Neural progenitor cell (in vitro differentiated cells): Measurements from ENCODE around the gene PTPRN2. TPM values are rescaled to one million over a fixed set of nuclear protein-coding genes. Genes with fewer than 3 reads are reported as not detected.

Experiments
- DNase-seq: peaks from one replicate; pipeline ENCODE4 v3.0.0-alpha.2; 2016; ENCODE audit warnings: low spot score
- H2AFZ ChIP-seq: fragments of 200-600 bp; sonication (generic); replicated peaks from 2 replicates; pipeline ENCODE4 v1.6.1; 2016; ENCODE audit warnings: antibody characterized with exemption
- H3F3A ChIP-seq: fragments of 200-600 bp; sonication (generic); 2 replicates; pipeline ENCODE4 v1.6.1; 2016; ENCODE audit warnings: antibody characterized with exemption, low read depth
- H3K27ac ChIP-seq: fragments of 200-600 bp; sonication (generic); 2 replicates; pipeline ENCODE4 v1.5.1; 2016; ENCODE audit warnings: mild to moderate bottlenecking
- H3K27me3 ChIP-seq: fragments of 200-600 bp; sonication (generic); 2 replicates; pipeline ENCODE4 v1.6.1; 2016; ENCODE audit warnings: mild to moderate bottlenecking, moderate library complexity
- H3K36me3 ChIP-seq: fragments of 200-600 bp; sonication (generic); 2 replicates; pipeline ENCODE4 v1.5.1; 2016
- H3K4me1 ChIP-seq: fragments of 200-600 bp; sonication (generic); 2 replicates; pipeline ENCODE4 v1.6.1; 2016; ENCODE audit warnings: mixed run types
- H3K4me2 ChIP-seq: fragments of 200-600 bp; sonication (generic); 2 replicates; pipeline ENCODE4 v1.6.1; 2016
- H3K4me3 ChIP-seq: fragments of 200-600 bp; sonication (generic); 2 replicates; pipeline ENCODE4 v1.5.1; 2016
- H3K79me2 ChIP-seq: fragments of 200-600 bp; sonication (generic); 2 replicates; pipeline ENCODE4 v1.6.1; 2016; ENCODE audit warnings: low read depth
- H3K9ac ChIP-seq: fragments of 200-600 bp; sonication (generic); 2 replicates; pipeline ENCODE4 v1.6.1; 2016
- H3K9me3 ChIP-seq: fragments of 200-600 bp; sonication (generic); 2 replicates; pipeline ENCODE4 v1.5.1; 2016; ENCODE audit warnings: low read depth
- H4K20me1 ChIP-seq: fragments of 200-600 bp; sonication (generic); 2 replicates; pipeline ENCODE4 v1.6.1; 2016; ENCODE audit warnings: low read depth
- H3K27ac Mint-ChIP-seq: 3 replicates; pipeline ENCODE4 v1.8.0; 2021; ENCODE audit warnings: mixed read lengths
- H3K27me3 Mint-ChIP-seq: 2 replicates; pipeline ENCODE4 v1.8.0; 2022; ENCODE audit warnings: low read depth, mild to moderate bottlenecking, inconsistent platforms, moderate library complexity, mixed read lengths; ENCODE audit not compliant: insufficient read depth
- H3K36me3 Mint-ChIP-seq: 3 replicates; pipeline ENCODE4 v1.8.0; 2021; ENCODE audit warnings: mixed read lengths
- H3K4me1 Mint-ChIP-seq: 3 replicates; pipeline ENCODE4 v1.8.0; 2021; ENCODE audit warnings: mixed read lengths
- H3K4me3 Mint-ChIP-seq: 3 replicates; pipeline ENCODE4 v1.8.0; 2021; ENCODE audit warnings: mild to moderate bottlenecking, moderate library complexity, mixed read lengths
- H3K9me3 Mint-ChIP-seq: 3 replicates; pipeline ENCODE4 v1.8.0; 2020; ENCODE audit warnings: mixed read lengths
- EZH2 ChIP-seq: fragments of 200-600 bp; sonication (generic); IDR thresholded peaks from 2 replicates; pipeline ENCODE4 v1.6.1; 2017; ENCODE audit warnings: antibody characterized with exemption, mild to moderate bottlenecking, moderate library complexity
- EZH2phosphoT487 ChIP-seq: fragments of 200-600 bp; sonication (generic); IDR thresholded peaks from 2 replicates; pipeline ENCODE4 v1.6.1; 2017; ENCODE audit warnings: antibody characterized with exemption
- total RNA-seq: library from RNA; depleted of rRNA; stranded (reverse); fragments of >200 nt; gene quantifications from 2 replicates; pipeline ENCODE4 v1.2.3, GENCODE V29; 2015; ENCODE audit warnings: low replicate concordance
- TF ChIP-seq, protein P1 (sequence below): fragments of 200-600 bp; sonication (generic); IDR thresholded peaks from 2 replicates; pipeline ENCODE4 v1.5.1; 2017; ENCODE audit warnings: antibody characterized with exemption, mild to moderate bottlenecking

Gene PTPRN2
- total RNA-seq, 1 donor from 2014 or later: 3.0 TPM

DNA sequence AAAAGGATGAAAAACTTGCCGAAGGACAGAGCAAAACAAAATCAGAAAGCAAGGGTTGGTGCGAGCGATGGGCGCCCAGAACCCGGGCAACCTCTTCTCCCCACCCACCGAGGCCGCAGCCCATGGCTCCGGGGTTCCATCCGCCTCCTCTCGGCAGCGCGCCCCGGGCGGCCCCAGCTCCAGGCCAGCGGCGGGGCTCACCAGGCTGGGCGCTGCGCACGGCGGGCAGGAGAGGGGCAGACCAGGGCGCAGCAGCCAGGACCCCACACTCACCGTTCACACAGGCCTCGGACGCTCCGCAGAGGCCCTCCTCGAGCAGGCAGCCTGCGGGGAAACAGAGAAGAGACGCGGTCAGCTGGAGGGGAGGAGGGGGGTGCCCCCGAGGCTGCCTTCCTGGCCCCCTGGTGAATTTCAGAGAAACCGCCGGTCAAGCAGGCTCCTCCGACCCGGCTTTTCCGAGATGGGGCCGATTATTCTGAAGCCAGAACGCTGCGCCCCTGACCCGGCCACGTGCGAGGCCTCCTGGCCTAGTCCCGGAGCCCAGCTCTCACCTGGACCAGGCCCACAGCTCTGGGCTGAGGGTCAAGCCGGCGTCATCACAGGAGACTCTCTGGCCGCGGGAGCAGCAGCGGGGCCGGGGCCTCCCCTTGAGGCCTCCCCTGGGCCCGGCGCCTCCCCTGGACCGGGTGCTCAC lies 98.0 kb downstream of the PTPRN2 start:
- no peak overlapping the region for H3K4me3 Mint-ChIP-seq
- no peak overlapping the region for H3K4me2 ChIP-seq
- H3F3A ChIP-seq: peaks cover 9% of the 10 kb centered on the region
- no peaks in the 10 kb centered on the region for H3K9me3 ChIP-seq
- no peaks in the 10 kb centered on the region for H3K36me3 ChIP-seq
- no peaks in the 10 kb centered on the region for H3K27me3 ChIP-seq
- TF ChIP-seq EZH2phosphoT487 (no peak), EZH2 (no peak)
- TF ChIP-seq, protein P1, sequence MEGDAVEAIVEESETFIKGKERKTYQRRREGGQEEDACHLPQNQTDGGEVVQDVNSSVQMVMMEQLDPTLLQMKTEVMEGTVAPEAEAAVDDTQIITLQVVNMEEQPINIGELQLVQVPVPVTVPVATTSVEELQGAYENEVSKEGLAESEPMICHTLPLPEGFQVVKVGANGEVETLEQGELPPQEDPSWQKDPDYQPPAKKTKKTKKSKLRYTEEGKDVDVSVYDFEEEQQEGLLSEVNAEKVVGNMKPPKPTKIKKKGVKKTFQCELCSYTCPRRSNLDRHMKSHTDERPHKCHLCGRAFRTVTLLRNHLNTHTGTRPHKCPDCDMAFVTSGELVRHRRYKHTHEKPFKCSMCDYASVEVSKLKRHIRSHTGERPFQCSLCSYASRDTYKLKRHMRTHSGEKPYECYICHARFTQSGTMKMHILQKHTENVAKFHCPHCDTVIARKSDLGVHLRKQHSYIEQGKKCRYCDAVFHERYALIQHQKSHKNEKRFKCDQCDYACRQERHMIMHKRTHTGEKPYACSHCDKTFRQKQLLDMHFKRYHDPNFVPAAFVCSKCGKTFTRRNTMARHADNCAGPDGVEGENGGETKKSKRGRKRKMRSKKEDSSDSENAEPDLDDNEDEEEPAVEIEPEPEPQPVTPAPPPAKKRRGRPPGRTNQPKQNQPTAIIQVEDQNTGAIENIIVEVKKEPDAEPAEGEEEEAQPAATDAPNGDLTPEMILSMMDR: no peak
- H3K9ac ChIP-seq: no peak overlapping the region
- H2AFZ ChIP-seq: no peak overlapping the region
- H3K79me2 ChIP-seq: no peaks in the 10 kb centered on the region
- H3K4me3 ChIP-seq: no peak overlapping the region
- H3K4me1 Mint-ChIP-seq: peaks cover 35% of the 10 kb centered on the region
- peaks cover 12% of the 10 kb centered on the region for H3K27me3 Mint-ChIP-seq
- DNase-seq: no peak
- no peaks in the 10 kb centered on the region for H3K36me3 Mint-ChIP-seq
- H4K20me1 ChIP-seq: no peaks in the 10 kb centered on the region
- no peak overlapping the region for H3K27ac Mint-ChIP-seq
- H3K27ac ChIP-seq: no peak overlapping the region
- peaks cover 5% of the 10 kb centered on the region for H3K9me3 Mint-ChIP-seq
- H3K4me1 ChIP-seq: peaks cover 11% of the 10 kb centered on the region

DNA sequence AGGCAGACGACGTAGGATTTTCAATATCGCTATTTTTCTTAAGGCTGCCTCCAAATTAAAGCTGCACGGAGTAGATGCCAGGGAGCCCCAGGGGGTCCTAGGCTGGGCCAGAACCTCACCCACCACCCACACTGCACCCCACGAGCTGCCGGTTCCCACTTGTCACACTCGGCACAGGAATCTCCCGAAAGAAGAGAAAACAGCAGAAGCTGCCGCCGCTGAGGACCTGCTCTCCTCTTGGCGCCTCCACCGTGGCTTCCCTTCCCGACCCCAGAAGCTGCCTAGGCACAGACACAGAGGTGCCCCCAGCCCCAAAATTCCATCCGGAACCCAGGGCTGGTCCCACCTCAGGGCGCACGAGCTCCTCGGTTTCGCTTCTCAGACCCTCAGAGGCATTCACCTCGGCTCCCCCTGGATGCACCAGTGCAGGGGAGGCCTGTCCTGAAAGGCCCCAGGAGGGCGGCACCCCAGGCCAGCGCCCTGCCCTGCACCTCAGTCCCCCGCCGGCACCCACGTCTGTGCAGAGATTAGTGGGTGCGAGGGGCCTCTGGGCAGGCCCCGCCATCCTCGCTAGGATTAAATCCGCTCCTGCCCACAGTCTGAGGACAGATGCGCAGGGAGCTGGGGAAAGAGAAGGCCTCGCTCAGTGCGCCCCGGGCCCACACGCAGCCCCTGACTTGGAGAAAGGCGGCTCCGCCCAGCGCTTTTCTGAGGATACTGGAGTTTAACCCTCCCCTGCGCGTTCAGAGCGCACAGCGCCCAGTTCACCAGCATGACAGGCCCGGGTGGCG lies 99.2 kb downstream of the PTPRN2 start:
- no peaks in the 10 kb centered on the region for H3K9me3 ChIP-seq
- H3K9ac ChIP-seq: no peak overlapping the region
- H3K27ac ChIP-seq: no peak overlapping the region
- no peaks in the 10 kb centered on the region for H3K27me3 ChIP-seq
- no peaks in the 10 kb centered on the region for H4K20me1 ChIP-seq
- H3K4me1 Mint-ChIP-seq: peaks cover 28% of the 10 kb centered on the region
- H3K79me2 ChIP-seq: no peaks in the 10 kb centered on the region
- TF ChIP-seq EZH2 (no peak), EZH2phosphoT487 (no peak)
- TF ChIP-seq, protein P1: no peak
- H3K4me3 Mint-ChIP-seq: no peak overlapping the region
- no peaks in the 10 kb centered on the region for H3F3A ChIP-seq
- peaks cover 5% of the 10 kb centered on the region for H3K9me3 Mint-ChIP-seq
- no peak overlapping the region for H2AFZ ChIP-seq
- no peak for DNase-seq
- H3K4me3 ChIP-seq: no peak overlapping the region
- H3K36me3 ChIP-seq: no peaks in the 10 kb centered on the region
- no peak overlapping the region for H3K4me2 ChIP-seq
- H3K4me1 ChIP-seq: peaks cover 6% of the 10 kb centered on the region
- H3K27me3 Mint-ChIP-seq: peaks cover 12% of the 10 kb centered on the region
- H3K27ac Mint-ChIP-seq: peak overlapping the region; percentile 65
- H3K36me3 Mint-ChIP-seq: no peaks in the 10 kb centered on the region

DNA sequence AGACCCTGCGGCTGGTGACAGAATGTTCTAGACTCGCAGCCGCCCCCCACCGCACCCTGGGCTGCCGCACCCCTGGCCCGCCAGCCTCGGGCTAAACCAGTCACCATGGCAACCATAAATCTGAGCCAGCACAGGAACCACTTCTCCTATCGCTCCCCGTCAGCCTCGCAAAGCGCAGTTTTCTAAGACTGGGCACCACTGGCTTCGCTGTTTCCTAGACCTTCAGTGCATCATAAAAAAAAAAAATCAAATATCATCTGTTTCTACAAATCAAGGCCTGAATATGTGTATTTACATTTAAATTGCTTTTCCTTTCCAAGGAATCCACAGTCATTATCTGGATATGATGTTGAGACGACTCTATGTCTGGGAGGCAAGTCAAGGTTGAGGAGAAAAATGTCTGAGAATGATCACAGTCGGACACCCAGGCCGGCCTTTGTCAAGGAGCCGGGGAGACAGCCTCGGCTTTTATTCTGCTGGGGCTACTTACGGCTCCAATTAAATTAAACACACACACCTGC lies 99.9 kb downstream of the PTPRN2 start:
- Mint-ChIP-seq H3K27ac (peak overlapping the region; percentile 65), H3K36me3 (no peaks in the 10 kb centered on the region), H3K27me3 (peaks cover 12% of the 10 kb centered on the region), H3K4me1 (peaks cover 27% of the 10 kb centered on the region), H3K9me3 (peaks cover 5% of the 10 kb centered on the region), H3K4me3 (no peak overlapping the region)
- TF ChIP-seq EZH2phosphoT487: no peak
- no peak for TF ChIP-seq EZH2
- TF ChIP-seq, protein P1: no peak
- Histone ChIP-seq H3F3A (no peaks in the 10 kb centered on the region), H3K36me3 (no peaks in the 10 kb centered on the region), H3K4me3 (no peak overlapping the region), H3K79me2 (no peaks in the 10 kb centered on the region), H3K4me2 (no peak overlapping the region), H2AFZ (no peak overlapping the region), H3K27me3 (no peaks in the 10 kb centered on the region), H3K9me3 (no peaks in the 10 kb centered on the region), H3K27ac (no peak overlapping the region), H3K9ac (no peak overlapping the region), H3K4me1 (peaks cover 6% of the 10 kb centered on the region), H4K20me1 (no peaks in the 10 kb centered on the region)
- DNase-seq: no peak
